Pancreas (tissue), 10 donors: ENCODE data around the gene ANKRD24. TPM values are rescaled to one million over a fixed set of nuclear protein-coding genes. Genes with fewer than 3 reads are reported as not detected.
A peak's percentile ranks its signal among the peaks of the same experiment; 100 is the strongest.
"Not testable (repeated sequence)": the region's sequence is repeated elsewhere in the genome, so short reads cannot be mapped to it uniquely, and the experiment has no call there.

ENCODE experiments used
- ATAC-seq, 4 donors: fragments of 200-7000 bp; cut with Tn5 transposase; one replicate each; pipeline versions ENCODE4 v1.8.0 to v1.9.1; 2020; ENCODE audit warnings: mild to moderate bottlenecking in 4 of 4, moderate library complexity in 4 of 4
- DNase-seq, 6 donors: peaks; one replicate each; pipeline ENCODE4 v3.0.0-alpha.2; 2020
- FAIRE-seq: peaks from 2 replicates; lab custom pipeline; 2012; peaks lifted over from hg19 to GRCh38; lab: Jason Lieb, UNC
- H3K27ac ChIP-seq, 4 donors: fragments of 200-600 bp; sonication (generic); 1 replicate in 3 of 4; 2 replicates in 1 of 4; pipeline versions ENCODE4 v1.5.0 to v1.8.0; 2020
- H3K27me3 ChIP-seq, 4 donors: fragments of 200-600 bp; one replicate each; pipeline ENCODE4 v1.8.0; 2021
- H3K36me3 ChIP-seq, 3 donors: fragments of 200-600 bp; sonication (generic) in 1 of 3; one replicate each; pipeline versions ENCODE4 v1.5.0 to v1.8.0; 2020 to 2021
- H3K4me1 ChIP-seq, 3 donors: fragments of 200-600 bp; one replicate each; pipeline ENCODE4 v1.8.0; 2021
- H3K4me3 ChIP-seq, 4 donors: fragments of 200-600 bp; sonication (generic) in 2 of 4; one replicate each; pipeline versions ENCODE4 v1.5.0 to v1.8.0; 2020 to 2021
- H3K9me3 ChIP-seq, 4 donors: fragments of 200-600 bp; one replicate each; pipeline ENCODE4 v1.8.0; 2021
- CTCF ChIP-seq, 4 donors: fragments of 200-600 bp; sonication (generic) in 3 of 4; IDR thresholded peaks; one replicate each; pipeline versions ENCODE4 v1.5.0 to v1.8.0; 2021; ENCODE audit warnings: antibody characterized with exemption in 4 of 4
- WGBS, 2 donors: extraction: QIAGEN DNeasy Blood & Tissue Kit; methylation state at CpG; one replicate each; pipeline ENCODE4 v1.1.7; 2013; 5-methylcytosine and 5-hydroxymethylcytosine counted together
- intact Hi-C, 3 donors: fragments of 100-400 bp; cut with DNase I; formaldehyde crosslinking; loops; one replicate each; pipeline versions ENCODE4 v1.11.1 to v1.14.2; 2022
- polyA plus RNA-seq, 2 donors: library from polyadenylated mRNA; stranded (reverse); fragments of 200-250 nt; gene quantifications; one replicate each; pipeline ENCODE4 v1.2.3, GENCODE V29; 2013
- total RNA-seq, 6 donors: library from RNA; stranded (reverse); fragmentation: NEBNext Ultra II Directional in 4 of 6; extraction: Animal tissue kit (Norgen Biotek cat#: 25700) in 4 of 6; gene quantifications; one replicate each; pipeline versions ENCODE4 v1.2.1 to v1.2.4, GENCODE V29; 2021 to 2023
- donor health status: healthy with polysubstance abuse.
- donor health status: DM: no; HTN: no; CAD: no; lungs with moderate emphysema.
- donor health status: DM: no; HTN: no; CAD: no.
- donor health status: control.
- donor health status: control.
- donor health status: Bipolar disorder and iron deficiency.
- donor health status: DM: yes; HTN: yes; CAD: no.
- donor health status: DM: no; HTN: no; CAD: no.
- donor health status: DM: no; HTN: no; CAD: no.
- donor health status: DM: yes; HTN: yes; CAD: no.

ANKRD24 gene
- total and polyA plus RNA-seq, 8 donors: 0.70 to 14.2 (median 1.9) TPM

- no peak for FAIRE-seq
- DNase-seq: peak in 4 of 6 donors; percentile 66 to 80 (median 78)
Measured at GRCh38 chr19:4267901-4268815, 85.7 kb downstream of the ANKRD24 start.

GRCh38 chr19:4268816-4269430, 86.4 kb downstream of the ANKRD24 start:
- no peak for ATAC-seq
- Histone ChIP-seq H3K4me3 (no peak overlapping the region), H3K27ac (peak overlapping the region in 1 of 4 donors; percentile 9), H3K36me3 (peaks cover 0 to 31% (median 0%) of the 10 kb centered on the region in 3 donors), H3K9me3 (no peaks in the 10 kb centered on the region), H3K27me3 (no peaks in the 10 kb centered on the region), H3K4me1 (no peaks in the 10 kb centered on the region)
- DNase-seq: no peak
- no peak for FAIRE-seq
- WGBS, 2 donors: 86 to 90% methylated on average over 13 of the region's 13 CpGs
- intact Hi-C loops: loop anchor here in 2 of 3 donors (5.0 to 10.0 kb wide), 2 partner anchors 83 to 86 kb away; no protein-coding TSS in a partner anchor
- no peak for TF ChIP-seq CTCF (IDR thresholded peaks at IDR 0.05)

More at GRCh38 chr19:4267901-4268815, 85.7 kb downstream of the ANKRD24 start:
- ATAC-seq: peak; percentile 31 to 90 (median 84)
- no peak for TF ChIP-seq CTCF (IDR thresholded peaks at IDR 0.05)
- Histone ChIP-seq H3K27me3 (no peaks in the 10 kb centered on the region), H3K27ac (peak overlapping the region in 2 of 4 donors; percentile 9 to 29), H3K4me1 (no peaks in the 10 kb centered on the region), H3K9me3 (no peaks in the 10 kb centered on the region), H3K4me3 (no peak overlapping the region), H3K36me3 (peaks cover 0 to 36% (median 1%) of the 10 kb centered on the region in 3 donors)
- 61 to 76% methylated on average over 30 of the region's 30 CpGs for WGBS, 2 donors
- intact Hi-C loops: loop anchor here in 2 of 3 donors (5.0 to 10.0 kb wide), 2 partner anchors 84 to 87 kb away; no protein-coding TSS in a partner anchor

- H3K4me3 ChIP-seq: no peak overlapping the region
- TF ChIP-seq CTCF (IDR thresholded peaks at IDR 0.05): no peak
- H3K9me3 ChIP-seq: no peaks in the 10 kb centered on the region
- intact Hi-C loops: no loop called here
- WGBS, 2 donors: 73 to 78% methylated on average over 9 to 10 of the region's 10 CpGs
- no peak for DNase-seq
- no peak for ATAC-seq
- no peaks in the 10 kb centered on the region for H3K27me3 ChIP-seq
- no peak overlapping the region for H3K27ac ChIP-seq
- H3K4me1 ChIP-seq: no peaks in the 10 kb centered on the region
- FAIRE-seq: no peak
- H3K36me3 ChIP-seq: peaks cover 0 to 10% (median 0%) of the 10 kb centered on the region in 3 donors
Measured at GRCh38 chr19:4272894-4273293, 90.4 kb downstream of the ANKRD24 start.

GRCh38 chr19:4274321-4274686, 91.8 kb downstream of the ANKRD24 start:
- ATAC-seq: peak in 1 of 4 donors; percentile 33

More at GRCh38 chr19:4274321-4274686, 91.8 kb downstream of the ANKRD24 start:
- intact Hi-C loops, H3K27ac ChIP-seq, H3K36me3 ChIP-seq, DNase-seq, FAIRE-seq, H3K4me1 ChIP-seq, H3K4me3 ChIP-seq, H3K27me3 ChIP-seq, H3K9me3 ChIP-seq: not testable (repeated sequence)
- 53 to 68% methylated on average over 6 of the region's 6 CpGs for WGBS, 2 donors

Other genes starting within 250 kb of the ANKRD24 start
- gene NMRK2, start 249.6 kb upstream of the ANKRD24 start, total RNA-seq: under 1 TPM in 1 of 6 donors, not detected in 5; 0.55 TPM
- under 1 TPM; 0.23 to 0.33 TPM for gene NMRK2, start 249.6 kb upstream of the ANKRD24 start, polyA plus RNA-seq
- gene DAPK3, start 211.6 kb upstream of the ANKRD24 start, total RNA-seq: 10 to 100 TPM; 20.6 to 40.1 (median 27.4) TPM
- 10 to 100 TPM; 50.6 to 61.4 TPM for gene DAPK3, start 211.6 kb upstream of the ANKRD24 start, polyA plus RNA-seq
- gene EEF2, start 197.2 kb upstream of the ANKRD24 start, total RNA-seq: 1,000 to 10,000 TPM; 2,199 to 4,238 (median 2,879) TPM
- 1,000 to 10,000 TPM in 1 of 2 donors, 100 to 1,000 TPM in 1; 545 to 1,088 TPM for gene EEF2, start 197.2 kb upstream of the ANKRD24 start, polyA plus RNA-seq
- gene PIAS4, start 175.0 kb upstream of the ANKRD24 start, total RNA-seq: 10 to 100 TPM; 13.4 to 25.3 (median 16.1) TPM
- gene PIAS4, start 175.0 kb upstream of the ANKRD24 start, polyA plus RNA-seq: 10 to 100 TPM; 12.8 to 14.8 TPM
- gene ZBTB7A, start 115.8 kb upstream of the ANKRD24 start, total RNA-seq: 10 to 100 TPM; 10.9 to 25.0 (median 15.6) TPM
- gene ZBTB7A, start 115.8 kb upstream of the ANKRD24 start, polyA plus RNA-seq: 1 to 10 TPM; 6.1 to 9.3 TPM
- gene MAP2K2, start 58.6 kb upstream of the ANKRD24 start, total RNA-seq: 10 to 100 TPM; 52.4 to 78.1 (median 70.0) TPM
- gene MAP2K2, start 58.6 kb upstream of the ANKRD24 start, polyA plus RNA-seq: 100 to 1,000 TPM; 107 to 183 TPM
- under 1 TPM in 1 of 6 donors, not detected in 5; 0.67 TPM for gene CREB3L3, start 29.1 kb upstream of the ANKRD24 start, total RNA-seq
- gene CREB3L3, start 29.1 kb upstream of the ANKRD24 start, polyA plus RNA-seq: under 1 TPM in 1 of 2 donors, not detected in 1; 0.27 TPM
- gene SIRT6, start 126 bp upstream of the ANKRD24 start, total RNA-seq: 10 to 100 TPM; 10.9 to 16.6 (median 12.4) TPM
- gene SIRT6, start 126 bp upstream of the ANKRD24 start, polyA plus RNA-seq: 10 to 100 TPM; 30.8 to 47.4 TPM
- 1 to 10 TPM in 4 of 6 donors, not detected in 2; 1.1 to 2.2 (median 1.3) TPM for gene EBI3, start 46.8 kb downstream of the ANKRD24 start, total RNA-seq
- under 1 TPM; 0.52 to 0.87 TPM for gene EBI3, start 46.8 kb downstream of the ANKRD24 start, polyA plus RNA-seq
- gene YJU2, start 64.4 kb downstream of the ANKRD24 start, total RNA-seq: 10 to 100 TPM in 4 of 6 donors, 1 to 10 TPM in 2; 9.8 to 13.9 (median 11.2) TPM
- gene YJU2, start 64.4 kb downstream of the ANKRD24 start, polyA plus RNA-seq: 10 to 100 TPM; 25.0 to 32.0 TPM
- gene SHD, start 96.6 kb downstream of the ANKRD24 start, total RNA-seq: not detected
- not detected for gene SHD, start 96.6 kb downstream of the ANKRD24 start, polyA plus RNA-seq
- under 1 TPM in 2 of 6 donors, not detected in 4; 0.16 to 0.28 TPM for gene TMIGD2, start 119.7 kb downstream of the ANKRD24 start, total RNA-seq
- gene TMIGD2, start 119.7 kb downstream of the ANKRD24 start, polyA plus RNA-seq: not detected
- under 1 TPM in 1 of 6 donors, not detected in 5; 0.50 TPM for gene FSD1, start 121.9 kb downstream of the ANKRD24 start, total RNA-seq
- gene FSD1, start 121.9 kb downstream of the ANKRD24 start, polyA plus RNA-seq: under 1 TPM in 1 of 2 donors, not detected in 1; 0.21 TPM
- gene STAP2, start 156.1 kb downstream of the ANKRD24 start, total RNA-seq: 10 to 100 TPM; 17.4 to 45.4 (median 23.3) TPM
- 10 to 100 TPM; 46.6 to 65.5 TPM for gene STAP2, start 156.1 kb downstream of the ANKRD24 start, polyA plus RNA-seq
- gene MPND, start 160.9 kb downstream of the ANKRD24 start, total RNA-seq: 10 to 100 TPM; 11.8 to 20.0 (median 14.9) TPM
- gene MPND, start 160.9 kb downstream of the ANKRD24 start, polyA plus RNA-seq: 10 to 100 TPM; 16.7 to 18.9 TPM
- gene SH3GL1, start 217.9 kb downstream of the ANKRD24 start, total RNA-seq: 10 to 100 TPM; 25.9 to 31.1 (median 27.5) TPM
- gene SH3GL1, start 217.9 kb downstream of the ANKRD24 start, polyA plus RNA-seq: 10 to 100 TPM; 27.1 to 34.2 TPM
- 1 to 10 TPM; 2.8 to 5.0 (median 3.9) TPM for gene CHAF1A, start 220.0 kb downstream of the ANKRD24 start, total RNA-seq
- 1 to 10 TPM; 3.8 to 4.3 TPM for gene CHAF1A, start 220.0 kb downstream of the ANKRD24 start, polyA plus RNA-seq